ENCODE data around the gene B3GAT3. TPM values are rescaled to one million over a fixed set of nuclear protein-coding genes. Genes with fewer than 3 reads are reported as not detected.

The B3GAT3 gene
- total and polyA plus RNA-seq, 10 of the 15 experiments (the other 5 are each of a cell fraction or from before 2014, with no cell fraction given), result 0.31 to 52.7 (median 29.8) TPM

DNA sequence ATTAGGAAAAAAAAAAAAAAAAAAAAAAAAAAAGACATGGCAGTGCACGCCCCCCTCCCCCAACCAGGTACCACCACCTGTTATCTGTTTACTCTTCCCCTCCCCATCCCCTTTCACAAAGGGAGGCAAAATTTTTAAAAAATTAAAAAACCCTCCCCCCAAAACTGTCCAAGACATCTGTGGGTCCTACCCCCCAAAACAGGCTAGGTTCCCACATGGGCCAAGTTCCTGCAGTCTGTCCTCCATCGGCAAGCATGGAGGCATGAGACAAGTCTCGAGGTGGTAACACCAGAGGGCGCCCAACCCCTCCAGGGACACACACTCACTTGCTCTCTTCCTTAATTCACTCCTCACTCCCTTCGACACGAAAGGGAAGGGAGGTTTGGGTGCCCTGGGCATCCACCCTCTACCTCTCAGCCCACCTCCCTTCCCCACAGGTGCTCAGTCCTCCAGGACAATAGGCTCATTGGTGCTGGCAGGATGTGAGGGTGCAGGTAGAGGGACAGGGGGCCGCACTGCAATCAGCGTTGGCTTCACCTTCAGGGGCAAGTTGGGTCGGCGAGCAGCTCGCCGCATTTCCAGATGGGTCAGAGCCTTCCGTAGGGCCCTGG, 28.2 kb downstream of the B3GAT3 start (continued):
- TF ChIP-seq, protein P1, sequence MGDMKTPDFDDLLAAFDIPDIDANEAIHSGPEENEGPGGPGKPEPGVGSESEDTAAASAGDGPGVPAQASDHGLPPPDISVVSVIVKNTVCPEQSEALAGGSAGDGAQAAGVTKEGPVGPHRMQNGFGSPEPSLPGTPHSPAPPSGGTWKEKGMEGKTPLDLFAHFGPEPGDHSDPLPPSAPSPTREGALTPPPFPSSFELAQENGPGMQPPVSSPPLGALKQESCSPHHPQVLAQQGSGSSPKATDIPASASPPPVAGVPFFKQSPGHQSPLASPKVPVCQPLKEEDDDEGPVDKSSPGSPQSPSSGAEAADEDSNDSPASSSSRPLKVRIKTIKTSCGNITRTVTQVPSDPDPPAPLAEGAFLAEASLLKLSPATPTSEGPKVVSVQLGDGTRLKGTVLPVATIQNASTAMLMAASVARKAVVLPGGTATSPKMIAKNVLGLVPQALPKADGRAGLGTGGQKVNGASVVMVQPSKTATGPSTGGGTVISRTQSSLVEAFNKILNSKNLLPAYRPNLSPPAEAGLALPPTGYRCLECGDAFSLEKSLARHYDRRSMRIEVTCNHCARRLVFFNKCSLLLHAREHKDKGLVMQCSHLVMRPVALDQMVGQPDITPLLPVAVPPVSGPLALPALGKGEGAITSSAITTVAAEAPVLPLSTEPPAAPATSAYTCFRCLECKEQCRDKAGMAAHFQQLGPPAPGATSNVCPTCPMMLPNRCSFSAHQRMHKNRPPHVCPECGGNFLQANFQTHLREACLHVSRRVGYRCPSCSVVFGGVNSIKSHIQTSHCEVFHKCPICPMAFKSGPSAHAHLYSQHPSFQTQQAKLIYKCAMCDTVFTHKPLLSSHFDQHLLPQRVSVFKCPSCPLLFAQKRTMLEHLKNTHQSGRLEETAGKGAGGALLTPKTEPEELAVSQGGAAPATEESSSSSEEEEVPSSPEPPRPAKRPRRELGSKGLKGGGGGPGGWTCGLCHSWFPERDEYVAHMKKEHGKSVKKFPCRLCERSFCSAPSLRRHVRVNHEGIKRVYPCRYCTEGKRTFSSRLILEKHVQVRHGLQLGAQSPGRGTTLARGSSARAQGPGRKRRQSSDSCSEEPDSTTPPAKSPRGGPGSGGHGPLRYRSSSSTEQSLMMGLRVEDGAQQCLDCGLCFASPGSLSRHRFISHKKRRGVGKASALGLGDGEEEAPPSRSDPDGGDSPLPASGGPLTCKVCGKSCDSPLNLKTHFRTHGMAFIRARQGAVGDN (IDR thresholded peaks at IDR 0.05), result no peak
- no peak for TF ChIP-seq NRF1 (conservative IDR thresholded peaks at IDR 0.05; ENCODE audit: low read depth, low read length)
- TF ChIP-seq ZNF384 (IDR thresholded peaks at IDR 0.05; ENCODE audit: borderline replicate concordance, low read depth, low read length), result no peak; the same call in 1 of the 2 replicates
- TF ChIP-seq, protein P2, sequence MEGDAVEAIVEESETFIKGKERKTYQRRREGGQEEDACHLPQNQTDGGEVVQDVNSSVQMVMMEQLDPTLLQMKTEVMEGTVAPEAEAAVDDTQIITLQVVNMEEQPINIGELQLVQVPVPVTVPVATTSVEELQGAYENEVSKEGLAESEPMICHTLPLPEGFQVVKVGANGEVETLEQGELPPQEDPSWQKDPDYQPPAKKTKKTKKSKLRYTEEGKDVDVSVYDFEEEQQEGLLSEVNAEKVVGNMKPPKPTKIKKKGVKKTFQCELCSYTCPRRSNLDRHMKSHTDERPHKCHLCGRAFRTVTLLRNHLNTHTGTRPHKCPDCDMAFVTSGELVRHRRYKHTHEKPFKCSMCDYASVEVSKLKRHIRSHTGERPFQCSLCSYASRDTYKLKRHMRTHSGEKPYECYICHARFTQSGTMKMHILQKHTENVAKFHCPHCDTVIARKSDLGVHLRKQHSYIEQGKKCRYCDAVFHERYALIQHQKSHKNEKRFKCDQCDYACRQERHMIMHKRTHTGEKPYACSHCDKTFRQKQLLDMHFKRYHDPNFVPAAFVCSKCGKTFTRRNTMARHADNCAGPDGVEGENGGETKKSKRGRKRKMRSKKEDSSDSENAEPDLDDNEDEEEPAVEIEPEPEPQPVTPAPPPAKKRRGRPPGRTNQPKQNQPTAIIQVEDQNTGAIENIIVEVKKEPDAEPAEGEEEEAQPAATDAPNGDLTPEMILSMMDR (IDR thresholded peaks at IDR 0.05 in 2 of 3, conservative IDR thresholded peaks at IDR 0.05 in 1 of 3; ENCODE audit: control insufficient read depth in 2 of 3, extremely low read depth in 1 of 3, insufficient read depth in 1 of 3, low read depth in 3 of 3, low read length in 3 of 3), result peak; percentile 67 to 80 (median 78)
- TF ChIP-seq CBFB (IDR thresholded peaks at IDR 0.05; ENCODE audit: low read depth), result peak; percentile 30; the same call in 1 of the 2 replicates
- no peak for TF ChIP-seq ZSCAN29 (IDR thresholded peaks at IDR 0.05)
- no peak for TF ChIP-seq CEBPB (IDR thresholded peaks at IDR 0.05; ENCODE audit: borderline replicate concordance in 1 of 2, low read depth in 2 of 2, low read length in 2 of 2)
- no peak for TF ChIP-seq TCF12 (IDR thresholded peaks at IDR 0.05; ENCODE audit: low read depth, low read length)
- TF ChIP-seq, protein P3, sequence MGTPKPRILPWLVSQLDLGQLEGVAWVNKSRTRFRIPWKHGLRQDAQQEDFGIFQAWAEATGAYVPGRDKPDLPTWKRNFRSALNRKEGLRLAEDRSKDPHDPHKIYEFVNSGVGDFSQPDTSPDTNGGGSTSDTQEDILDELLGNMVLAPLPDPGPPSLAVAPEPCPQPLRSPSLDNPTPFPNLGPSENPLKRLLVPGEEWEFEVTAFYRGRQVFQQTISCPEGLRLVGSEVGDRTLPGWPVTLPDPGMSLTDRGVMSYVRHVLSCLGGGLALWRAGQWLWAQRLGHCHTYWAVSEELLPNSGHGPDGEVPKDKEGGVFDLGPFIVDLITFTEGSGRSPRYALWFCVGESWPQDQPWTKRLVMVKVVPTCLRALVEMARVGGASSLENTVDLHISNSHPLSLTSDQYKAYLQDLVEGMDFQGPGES (IDR thresholded peaks at IDR 0.05), result no peak
- TF ChIP-seq, protein P4, sequence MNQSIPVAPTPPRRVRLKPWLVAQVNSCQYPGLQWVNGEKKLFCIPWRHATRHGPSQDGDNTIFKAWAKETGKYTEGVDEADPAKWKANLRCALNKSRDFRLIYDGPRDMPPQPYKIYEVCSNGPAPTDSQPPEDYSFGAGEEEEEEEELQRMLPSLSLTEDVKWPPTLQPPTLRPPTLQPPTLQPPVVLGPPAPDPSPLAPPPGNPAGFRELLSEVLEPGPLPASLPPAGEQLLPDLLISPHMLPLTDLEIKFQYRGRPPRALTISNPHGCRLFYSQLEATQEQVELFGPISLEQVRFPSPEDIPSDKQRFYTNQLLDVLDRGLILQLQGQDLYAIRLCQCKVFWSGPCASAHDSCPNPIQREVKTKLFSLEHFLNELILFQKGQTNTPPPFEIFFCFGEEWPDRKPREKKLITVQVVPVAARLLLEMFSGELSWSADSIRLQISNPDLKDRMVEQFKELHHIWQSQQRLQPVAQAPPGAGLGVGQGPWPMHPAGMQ (IDR thresholded peaks at IDR 0.05; ENCODE audit: borderline replicate concordance), result no peak
- TF ChIP-seq NFIC (IDR thresholded peaks at IDR 0.05; ENCODE audit: low read depth, low read length), result no peak
- TF ChIP-seq RFX5 (IDR thresholded peaks at IDR 0.05; ENCODE audit: low read depth, low read length), result no peak
- TF ChIP-seq IKZF2 (IDR thresholded peaks at IDR 0.05), result no peak
- TF ChIP-seq CREM (IDR thresholded peaks at IDR 0.05; ENCODE audit: low read depth), result no peak
